PC-3 (cell line): ENCODE data around the gene NFE2L1. TPM values are rescaled to one million over a fixed set of nuclear protein-coding genes. Genes with fewer than 3 reads are reported as not detected.

Experiments
- ATAC-seq: fragments of 200-7000 bp; cut with Tn5 transposase; 2 replicates; pipeline ENCODE4 v1.9.1; 2020; ENCODE audit warnings: mild to moderate bottlenecking, moderate library complexity
- BruUV-seq: library from RNA; stranded (reverse); fragments of 400-500 nt; replicated peaks from 2 replicates; lab custom pipeline; 2021; lab: Mats Ljungman, UMichigan
- CTCF ChIA-PET: fragments of 300-600 bp; sonication (Branson Sonifier 250); formaldehyde crosslinking; loops from one replicate; lab custom pipeline; 2022; ENCODE audit warnings: antibody characterized with exemption; lab: Charles Lee
- POLR2A ChIA-PET: fragments of 300-600 bp; sonication (Branson Sonifier 250); formaldehyde crosslinking; loops from one replicate; lab custom pipeline; 2022; ENCODE audit warnings: antibody characterized with exemption; ENCODE audit not compliant: unreplicated experiment; lab: Charles Lee
- DNase-seq: peaks from one replicate; pipeline ENCODE4 v3.0.0-alpha.2; 2015
- H2AFZ ChIP-seq: fragments of 300-600 bp; sonication (generic); 2 replicates; pipeline ENCODE4 v1.6.0; 2016; ENCODE audit warnings: antibody characterized with exemption, low read length
- H3F3A ChIP-seq: fragments of 300-600 bp; sonication (generic); one replicate; pipeline ENCODE4 v1.6.0; 2017; ENCODE audit warnings: antibody characterized with exemption, low read length, control low read depth, mild to moderate bottlenecking; ENCODE audit not compliant: unreplicated experiment
- H3K27ac ChIP-seq: fragments of 300-600 bp; sonication (generic); 2 replicates; pipeline ENCODE4 v1.5.1; 2016; ENCODE audit warnings: mild to moderate bottlenecking, low read length
- H3K27me3 ChIP-seq: fragments of 300-600 bp; sonication (generic); 2 replicates; pipeline ENCODE4 v1.6.1; 2016; ENCODE audit warnings: low read length, mixed read lengths
- H3K36me3 ChIP-seq: fragments of 300-600 bp; sonication (generic); 2 replicates; pipeline ENCODE4 v1.6.1; 2016; ENCODE audit warnings: low read depth, mixed run types, low read length, mixed read lengths
- H3K4me1 ChIP-seq: fragments of 300-600 bp; sonication (generic); 2 replicates; pipeline ENCODE4 v1.5.1; 2016; ENCODE audit warnings: low read length; ENCODE audit not compliant: insufficient read depth
- H3K4me2 ChIP-seq: fragments of 300-600 bp; sonication (generic); 2 replicates; pipeline ENCODE4 v1.6.0; 2016; ENCODE audit warnings: low read length
- H3K4me3 ChIP-seq: fragments of 300-600 bp; sonication (generic); 2 replicates; pipeline ENCODE4 v1.5.1; 2016; ENCODE audit warnings: mild to moderate bottlenecking, low read length, mixed read lengths
- H3K79me2 ChIP-seq: fragments of 300-600 bp; sonication (generic); 2 replicates; pipeline ENCODE4 v1.6.1; 2017; ENCODE audit warnings: low read length, mixed read lengths
- H3K9ac ChIP-seq: fragments of 300-600 bp; sonication (generic); 2 replicates; pipeline ENCODE4 v1.6.0; 2016; ENCODE audit warnings: mild to moderate bottlenecking, low read length
- H3K9me2 ChIP-seq: fragments of 300-600 bp; sonication (generic); replicated peaks from 2 replicates; pipeline ENCODE4 v1.6.1; 2016; ENCODE audit warnings: mixed run types, low read length, mixed read lengths
- H3K9me3 ChIP-seq: fragments of 300-600 bp; sonication (generic); 2 replicates; pipeline ENCODE4 v1.6.1; 2016; ENCODE audit warnings: low read length, mixed read lengths
- H4K20me1 ChIP-seq: fragments of 300-600 bp; sonication (generic); 2 replicates; pipeline ENCODE4 v1.6.1; 2016; ENCODE audit warnings: low read length, mixed read lengths
- EZH2 ChIP-seq: fragments of 300-600 bp; sonication (generic); IDR thresholded peaks from one replicate; pipeline ENCODE4 v1.6.1; 2017; ENCODE audit warnings: antibody characterized with exemption, mild to moderate bottlenecking, low read length; ENCODE audit not compliant: unreplicated experiment
- EZH2phosphoT487 ChIP-seq: fragments of 300-600 bp; sonication (generic); IDR thresholded peaks from 2 replicates; pipeline ENCODE4 v1.6.1; 2018; ENCODE audit warnings: mild to moderate bottlenecking, antibody characterized with exemption, low read length, borderline replicate concordance
- intact Hi-C: fragments of 100-400 bp; cut with micrococcal nuclease; formaldehyde crosslinking; loops from 2 replicates; pipeline ENCODE4 v1.9.0; 2023
- total RNA-seq: library from RNA; depleted of rRNA; stranded (reverse); fragments of >200 nt; gene quantifications from 2 replicates; pipeline ENCODE4 v1.2.3, GENCODE V29; 2014
- TF ChIP-seq, protein P1 (sequence below): fragments of 300-600 bp; sonication (generic); conservative IDR thresholded peaks from 2 replicates; pipeline ENCODE4 v1.5.1; 2017; ENCODE audit warnings: antibody characterized with exemption, low read depth, mild to moderate bottlenecking, low read length

NFE2L1 gene
- total RNA-seq, 1 experiment from 2014 or later: 45.1 TPM

- no peaks in the 10 kb centered on the region for H3K36me3 ChIP-seq
- no peak overlapping the region for H3K4me3 ChIP-seq
- peaks cover 10% of the 10 kb centered on the region for H3K4me1 ChIP-seq
- H4K20me1 ChIP-seq: peaks cover 11% of the 10 kb centered on the region
- TF ChIP-seq, protein P1, sequence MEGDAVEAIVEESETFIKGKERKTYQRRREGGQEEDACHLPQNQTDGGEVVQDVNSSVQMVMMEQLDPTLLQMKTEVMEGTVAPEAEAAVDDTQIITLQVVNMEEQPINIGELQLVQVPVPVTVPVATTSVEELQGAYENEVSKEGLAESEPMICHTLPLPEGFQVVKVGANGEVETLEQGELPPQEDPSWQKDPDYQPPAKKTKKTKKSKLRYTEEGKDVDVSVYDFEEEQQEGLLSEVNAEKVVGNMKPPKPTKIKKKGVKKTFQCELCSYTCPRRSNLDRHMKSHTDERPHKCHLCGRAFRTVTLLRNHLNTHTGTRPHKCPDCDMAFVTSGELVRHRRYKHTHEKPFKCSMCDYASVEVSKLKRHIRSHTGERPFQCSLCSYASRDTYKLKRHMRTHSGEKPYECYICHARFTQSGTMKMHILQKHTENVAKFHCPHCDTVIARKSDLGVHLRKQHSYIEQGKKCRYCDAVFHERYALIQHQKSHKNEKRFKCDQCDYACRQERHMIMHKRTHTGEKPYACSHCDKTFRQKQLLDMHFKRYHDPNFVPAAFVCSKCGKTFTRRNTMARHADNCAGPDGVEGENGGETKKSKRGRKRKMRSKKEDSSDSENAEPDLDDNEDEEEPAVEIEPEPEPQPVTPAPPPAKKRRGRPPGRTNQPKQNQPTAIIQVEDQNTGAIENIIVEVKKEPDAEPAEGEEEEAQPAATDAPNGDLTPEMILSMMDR: no peak
- TF ChIP-seq EZH2 (no peak), EZH2phosphoT487 (no peak)
- ATAC-seq: no peak
- no peaks in the 10 kb centered on the region for H3K27me3 ChIP-seq
- peak; percentile 31 for DNase-seq
- H3K79me2 ChIP-seq: peaks cover 34% of the 10 kb centered on the region
- POLR2A ChIA-PET: no interaction called here
- H3K9ac ChIP-seq: no peak overlapping the region
- no peaks in the 10 kb centered on the region for H3K9me2 ChIP-seq
- BruUV-seq: no TSS peak
- no peaks in the 10 kb centered on the region for H3K9me3 ChIP-seq
- no peak overlapping the region for H3K4me2 ChIP-seq
- intact Hi-C loops: no loop called here
- CTCF ChIA-PET: no interaction called here
- no peak overlapping the region for H3K27ac ChIP-seq
- no peak overlapping the region for H2AFZ ChIP-seq
- no peaks in the 10 kb centered on the region for H3F3A ChIP-seq
Measured at GRCh38 chr17:48102798-48103715, 54.9 kb downstream of the NFE2L1 start.

DNA sequence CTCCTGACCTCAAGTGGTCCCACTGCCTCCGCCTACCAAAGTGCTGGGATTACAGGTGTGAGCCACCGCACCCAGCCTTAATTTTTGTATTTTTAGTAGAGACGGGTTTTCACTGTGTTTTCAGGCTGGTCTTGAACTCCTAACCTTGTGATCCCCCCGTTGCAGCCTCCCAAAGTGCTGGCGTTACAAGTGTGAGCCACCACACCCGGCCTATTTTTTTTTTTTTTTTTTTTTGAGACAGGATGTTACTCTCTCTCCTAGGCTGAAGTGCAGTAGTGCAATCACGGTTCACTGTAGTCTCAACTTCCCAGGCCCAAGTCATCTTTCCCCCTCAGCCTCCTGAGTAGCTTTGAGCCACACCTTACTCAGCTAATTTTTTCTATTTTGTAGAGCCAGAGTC is 56.3 kb downstream of the NFE2L1 start:
- Histone ChIP-seq H3K4me3 (no peak overlapping the region), H3F3A (no peaks in the 10 kb centered on the region), H3K79me2 (peaks cover 34% of the 10 kb centered on the region), H2AFZ (no peak overlapping the region), H3K27ac (no peak overlapping the region), H4K20me1 (peaks cover 3% of the 10 kb centered on the region; the same call in 1 of the 2 replicates), H3K36me3 (no peaks in the 10 kb centered on the region), H3K9me2 (no peaks in the 10 kb centered on the region), H3K9ac (no peak overlapping the region), H3K4me1 (peaks cover 14% of the 10 kb centered on the region), H3K4me2 (no peak overlapping the region), H3K27me3 (no peaks in the 10 kb centered on the region), H3K9me3 (no peaks in the 10 kb centered on the region)
- TF ChIP-seq EZH2 (no peak), EZH2phosphoT487 (no peak)
- TF ChIP-seq, protein P1: no peak
- POLR2A ChIA-PET: no interaction called here
- DNase-seq: no peak
- ATAC-seq: no peak
- BruUV-seq: no TSS peak
- intact Hi-C loops: no loop called here
- CTCF ChIA-PET: no interaction called here

GRCh38 chr17:48106802-48107136 is 58.6 kb downstream of the NFE2L1 start:
- Histone ChIP-seq H3K9ac (peak overlapping the region; percentile 85), H3K4me1 (peaks cover 8% of the 10 kb centered on the region; the same call in 1 of the 2 replicates), H3K4me2 (peak overlapping the region; percentile 87), H3K9me2 (no peaks in the 10 kb centered on the region), H3K27ac (no peak overlapping the region), H3K36me3 (no peaks in the 10 kb centered on the region), H2AFZ (peak overlapping the region; percentile 100), H3F3A (no peaks in the 10 kb centered on the region), H4K20me1 (no peaks in the 10 kb centered on the region), H3K27me3 (no peaks in the 10 kb centered on the region), H3K9me3 (no peaks in the 10 kb centered on the region), H3K4me3 (peak overlapping the region; percentile 89), H3K79me2 (peaks cover 39% of the 10 kb centered on the region)
- ChIA-PET POLR2A (no interaction called here), CTCF (no interaction called here)
- DNase-seq: no peak
- TF ChIP-seq EZH2: no peak
- TF ChIP-seq, protein P1: no peak
- ATAC-seq: no peak
- intact Hi-C loops: no loop called here
- BruUV-seq: no TSS peak
